Large intestine (tissue), 3 donors: ENCODE results near the gene CACNA1C. TPM values are rescaled to one million over a fixed set of nuclear protein-coding genes. Genes with fewer than 3 reads are reported as not detected.
"Not testable (repeated sequence)": the region's sequence is repeated elsewhere in the genome, so short reads cannot be mapped to it uniquely, and the experiment has no call there.

Experiments used
- DNase-seq, 2 donors: peaks; one replicate each; pipeline versions ENCODE4 v3.0.0 to v3.0.0-alpha.2; 2013
- H3K27ac ChIP-seq: one replicate; pipeline ENCODE4 v1.5.1; 2013; ENCODE audit warnings: low read length
- H3K27me3 ChIP-seq: 2 replicates; pipeline ENCODE4 v1.6.1; 2013; ENCODE audit warnings: low read length; ENCODE audit not compliant: control insufficient read depth, insufficient read depth
- H3K36me3 ChIP-seq: 2 replicates; pipeline ENCODE4 v1.6.1; 2013; ENCODE audit warnings: low read length; ENCODE audit not compliant: control insufficient read depth, insufficient read depth
- H3K4me1 ChIP-seq: one replicate; pipeline ENCODE4 v1.6.1; 2013; ENCODE audit warnings: low read length; ENCODE audit not compliant: control insufficient read depth, insufficient read depth
- H3K4me3 ChIP-seq: one replicate; pipeline ENCODE4 v1.5.1; 2013; ENCODE audit warnings: low read length
- H3K9me3 ChIP-seq: one replicate; pipeline ENCODE4 v1.6.1; 2013; ENCODE audit warnings: mild to moderate bottlenecking, low read depth, low read length, moderate library complexity; ENCODE audit not compliant: control insufficient read depth
- WGBS: methylation state at CpG from one replicate; pipeline ENCODE4 v1.1.5; 2013; ENCODE audit warnings: low lambda C conversion rate; ENCODE audit not compliant: insufficient coverage; 5-methylcytosine and 5-hydroxymethylcytosine counted together
- polyA plus RNA-seq: library from polyadenylated mRNA; unstranded; fragments of 120-200 nt; gene quantifications from one replicate; pipeline ENCODE4 v1.2.1, GENCODE V29; 2013

Gene CACNA1C
- polyA plus RNA-seq, 1 donor: 5.9 TPM

DNA sequence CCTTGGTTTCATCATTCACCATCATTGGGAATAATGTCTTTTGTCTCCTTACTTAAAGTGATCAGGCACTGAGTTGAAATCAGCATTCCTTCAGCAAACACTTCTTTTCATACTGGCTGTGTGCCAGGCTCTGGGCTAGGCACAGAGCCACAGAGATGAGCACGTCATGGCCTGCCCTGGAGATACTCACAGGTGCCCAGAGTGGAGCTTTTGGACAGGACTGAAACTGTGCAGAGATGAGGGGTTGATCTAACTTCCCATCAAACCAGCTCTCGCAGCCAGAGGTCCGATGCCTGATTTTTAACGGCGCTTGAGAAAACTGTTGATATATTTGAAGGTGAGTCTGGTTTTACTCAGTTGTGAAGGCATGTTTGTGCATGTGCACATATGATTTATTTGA is 43.1 kb downstream of the CACNA1C start:
- 90% methylated on average over 2 of the region's 5 CpGs for WGBS
- DNase-seq: no peak
- no peak overlapping the region for H3K4me3 ChIP-seq
- no peaks in the 10 kb centered on the region for H3K36me3 ChIP-seq
- no peaks in the 10 kb centered on the region for H3K9me3 ChIP-seq
- peaks cover 4% of the 10 kb centered on the region for H3K27me3 ChIP-seq
- H3K27ac ChIP-seq: peak overlapping the region; percentile 29
- no peaks in the 10 kb centered on the region for H3K4me1 ChIP-seq

DNA sequence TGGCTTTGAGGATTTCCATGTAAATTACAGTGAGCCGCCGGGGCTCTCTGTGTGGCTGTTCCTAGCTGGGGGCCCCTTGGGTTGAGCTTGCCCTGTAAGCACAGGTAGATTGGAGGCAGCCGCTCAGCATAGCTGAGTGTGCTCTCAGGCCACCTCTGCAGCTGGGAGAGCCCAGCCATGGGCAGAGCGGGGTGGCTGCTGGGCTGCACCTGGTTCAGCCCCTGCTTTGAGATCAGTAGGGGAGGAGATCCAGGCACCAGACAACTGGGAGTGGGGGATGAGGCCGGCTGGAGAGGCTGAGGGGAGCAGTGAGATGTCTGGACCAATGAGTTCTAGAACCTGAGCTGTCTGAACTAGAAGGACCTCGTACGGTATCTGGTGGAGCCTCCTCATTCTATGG is 44.8 kb downstream of the CACNA1C start:
- no peak for DNase-seq
- Histone ChIP-seq H3K4me3 (no peak overlapping the region), H3K36me3 (no peaks in the 10 kb centered on the region), H3K4me1 (peaks cover 8% of the 10 kb centered on the region), H3K9me3 (no peaks in the 10 kb centered on the region), H3K27me3 (peaks cover 4% of the 10 kb centered on the region), H3K27ac (no peak overlapping the region)
- no CpG with 5 or more reads among the region's 7 CpGs for WGBS

- Histone ChIP-seq H3K27me3 (peaks cover 4% of the 10 kb centered on the region), H3K4me3 (no peak overlapping the region), H3K4me1 (peaks cover 8% of the 10 kb centered on the region), H3K27ac (no peak overlapping the region), H3K9me3 (no peaks in the 10 kb centered on the region), H3K36me3 (no peaks in the 10 kb centered on the region)
- WGBS: no CpG with 5 or more reads among the region's 11 CpGs
- DNase-seq: no peak
Measured at GRCh38 chr12:2098852-2099251, 46.1 kb downstream of the CACNA1C start.

DNA sequence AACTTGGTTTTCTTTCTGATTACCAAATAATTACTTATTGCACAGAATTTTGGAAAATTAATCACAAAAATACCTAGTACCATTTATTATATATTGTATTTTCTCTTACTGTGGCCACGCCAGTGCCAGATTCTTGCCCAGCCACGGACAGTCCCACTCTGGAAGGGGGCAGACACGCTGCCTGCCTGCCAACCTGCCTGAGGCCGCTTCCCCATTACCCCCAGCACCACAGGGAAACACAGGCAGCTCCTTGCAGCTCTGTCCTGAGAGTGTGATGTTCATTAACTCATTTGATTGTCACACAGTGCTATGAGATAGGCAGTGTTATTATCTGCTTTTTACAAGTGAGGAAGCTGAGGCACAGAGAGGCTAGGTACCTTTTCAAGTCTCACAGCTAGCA is 46.8 kb downstream of the CACNA1C start:
- WGBS: no CpG with 5 or more reads among the region's 4 CpGs
- no peak for DNase-seq
- Histone ChIP-seq H3K9me3 (no peaks in the 10 kb centered on the region), H3K36me3 (no peaks in the 10 kb centered on the region), H3K4me3 (no peak overlapping the region), H3K27me3 (peaks cover 4% of the 10 kb centered on the region), H3K27ac (no peak overlapping the region), H3K4me1 (peaks cover 8% of the 10 kb centered on the region)

- Histone ChIP-seq H3K4me1 (peaks cover 8% of the 10 kb centered on the region), H3K36me3 (no peaks in the 10 kb centered on the region), H3K27ac (no peak overlapping the region), H3K9me3 (no peaks in the 10 kb centered on the region), H3K27me3 (peaks cover 4% of the 10 kb centered on the region), H3K4me3 (no peak overlapping the region)
- WGBS: no CpG with 5 or more reads among the region's 16 CpGs
- DNase-seq: no peak
Measured at GRCh38 chr12:2101359-2101758, 48.6 kb downstream of the CACNA1C start.

GRCh38 chr12:2101771-2102170 is 49.0 kb downstream of the CACNA1C start:
- peaks cover 8% of the 10 kb centered on the region for H3K4me1 ChIP-seq
- no CpG with 5 or more reads among the region's 3 CpGs for WGBS
- DNase-seq: peak in 1 of 2 donors; percentile 53
- H3K27ac ChIP-seq: no peak overlapping the region
- no peaks in the 10 kb centered on the region for H3K36me3 ChIP-seq
- H3K4me3 ChIP-seq: no peak overlapping the region
- H3K9me3 ChIP-seq: no peaks in the 10 kb centered on the region
- peaks cover 4% of the 10 kb centered on the region for H3K27me3 ChIP-seq

GRCh38 chr12:2102736-2103135 is 49.9 kb downstream of the CACNA1C start:
- not testable (repeated sequence) for H3K4me1 ChIP-seq, H3K36me3 ChIP-seq, H3K4me3 ChIP-seq, H3K9me3 ChIP-seq, DNase-seq, H3K27ac ChIP-seq, H3K27me3 ChIP-seq
- WGBS: no CpG with 5 or more reads among the region's 5 CpGs

- not testable (repeated sequence) for H3K27me3 ChIP-seq, DNase-seq, H3K36me3 ChIP-seq, H3K4me3 ChIP-seq, H3K9me3 ChIP-seq, H3K27ac ChIP-seq
- H3K4me1 ChIP-seq: peaks cover 23% of the 10 kb centered on the region
- no CpG with 5 or more reads among the region's 17 CpGs for WGBS
Measured at GRCh38 chr12:2105387-2105786, 52.6 kb downstream of the CACNA1C start.

- 100% methylated on average over 1 of the region's 8 CpGs for whole genome bisulfite sequencing
- H3K27ac ChIP-seq: peak overlapping the region; percentile 29
- DNase-seq: no peak
- no peak overlapping the region for H3K4me3 ChIP-seq
- no peaks in the 10 kb centered on the region for H3K27me3 ChIP-seq
- H3K36me3 ChIP-seq: no peaks in the 10 kb centered on the region
- peaks cover 43% of the 10 kb centered on the region for H3K4me1 ChIP-seq
- no peaks in the 10 kb centered on the region for H3K9me3 ChIP-seq
Measured at GRCh38 chr12:2108166-2108565, 55.4 kb downstream of the CACNA1C start.

- peaks cover 48% of the 10 kb centered on the region for H3K4me1 ChIP-seq
- no peaks in the 10 kb centered on the region for H3K9me3 ChIP-seq
- H3K36me3 ChIP-seq: no peaks in the 10 kb centered on the region
- no peak for DNase-seq
- H3K27ac ChIP-seq: peak overlapping the region; percentile 29
- no peaks in the 10 kb centered on the region for H3K27me3 ChIP-seq
- no peak overlapping the region for H3K4me3 ChIP-seq
- no CpG with 5 or more reads among the region's 10 CpGs for WGBS
Measured at GRCh38 chr12:2108975-2109671, 56.3 kb downstream of the CACNA1C start.

DNA sequence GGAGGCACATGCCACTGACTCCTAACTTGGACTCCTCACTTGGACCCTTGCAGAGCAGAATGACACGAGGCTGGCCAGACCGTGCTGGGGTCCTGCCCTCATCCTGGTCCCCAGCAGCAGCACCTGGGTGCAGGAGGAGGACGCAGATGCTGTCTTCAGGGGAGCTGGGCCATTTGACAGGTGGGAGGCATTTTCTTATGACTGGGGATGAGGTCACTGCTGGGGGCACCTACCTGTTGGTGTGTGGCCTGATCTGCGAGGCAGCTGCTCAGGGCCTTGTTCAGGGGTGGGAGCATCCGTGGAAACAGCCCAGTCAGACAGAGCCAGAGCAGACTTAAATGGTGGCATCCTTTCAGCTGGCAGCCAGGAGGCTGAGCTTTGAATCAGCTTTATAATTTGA is 57.3 kb downstream of the CACNA1C start:
- Histone ChIP-seq H3K9me3 (peaks cover 1% of the 10 kb centered on the region), H3K27me3 (no peaks in the 10 kb centered on the region), H3K4me3 (no peak overlapping the region), H3K27ac (no peak overlapping the region), H3K36me3 (no peaks in the 10 kb centered on the region), H3K4me1 (peaks cover 48% of the 10 kb centered on the region)
- no CpG with 5 or more reads among the region's 5 CpGs for WGBS
- DNase-seq: no peak
